H1 (cell line): Measurements from ENCODE around the gene COX10. TPM values are rescaled to one million over a fixed set of nuclear protein-coding genes. Genes with fewer than 3 reads are reported as not detected.

Experiments used
- CTCF ChIA-PET: fragments of 300-600 bp; sonication (Branson Sonifier 250); formaldehyde crosslinking; loops from one replicate; lab custom pipeline; 2021; ENCODE audit not compliant: partially characterized antibody; lab: Charles Lee
- POLR2A ChIA-PET: fragments of 300-600 bp; sonication (Branson Sonifier 250); formaldehyde crosslinking; loops from one replicate; lab custom pipeline; 2021; ENCODE audit warnings: inconsistent platforms; ENCODE audit not compliant: partially characterized antibody; lab: Charles Lee
- DNase-seq, 2 experiments: peaks; one replicate each; pipeline versions ENCODE4 v3.0.0 to v3.0.0-alpha.2; 2010 to 2022; ENCODE audit warnings: low spot score in 2 of 2, low read depth in 1 of 2, mixed read lengths in 1 of 2
- FAIRE-seq: peaks from 2 replicates; lab custom pipeline; 2011; peaks lifted over from hg19 to GRCh38; lab: Jason Lieb, UNC
- H2AFZ ChIP-seq: 2 replicates; pipeline ENCODE4 v1.8.1; 2012; ENCODE audit warnings: low read length, inconsistent platforms
- H2AK5ac ChIP-seq: 2 replicates; pipeline ENCODE4 v1.6.1; 2013; ENCODE audit warnings: low read depth, low read length
- H2BK120ac ChIP-seq: replicated peaks from 2 replicates; pipeline ENCODE3; 2013; ENCODE audit warnings: low read depth, low read length, inconsistent platforms
- H2BK12ac ChIP-seq: 2 replicates; pipeline ENCODE4 v1.6.1; 2013; ENCODE audit warnings: low read depth, low read length
- H2BK15ac ChIP-seq: 2 replicates; pipeline ENCODE4 v1.6.1; 2013; ENCODE audit warnings: low read length
- H2BK20ac ChIP-seq: 2 replicates; pipeline ENCODE4 v1.6.1; 2013; ENCODE audit warnings: low read length
- H2BK5ac ChIP-seq: 2 replicates; pipeline ENCODE4 v1.6.1; 2013; ENCODE audit warnings: low read depth, low read length
- H3K14ac ChIP-seq: 2 replicates; pipeline ENCODE4 v1.6.1; 2013; ENCODE audit warnings: inconsistent platforms; ENCODE audit not compliant: insufficient read length
- H3K18ac ChIP-seq: 2 replicates; pipeline ENCODE4 v1.6.1; 2013; ENCODE audit warnings: low read length; ENCODE audit errors: extremely low read depth
- H3K23ac ChIP-seq: 2 replicates; pipeline ENCODE4 v1.6.1; 2013; ENCODE audit warnings: inconsistent platforms; ENCODE audit not compliant: insufficient read length
- H3K23me2 ChIP-seq: 2 replicates; pipeline ENCODE4 v1.6.1; 2013; ENCODE audit warnings: low read depth, low read length
- H3K27ac ChIP-seq: 2 replicates; pipeline ENCODE4 v1.6.1; 2011; ENCODE audit warnings: low read depth, low read length, inconsistent platforms
- H3K27me3 ChIP-seq, 4 experiments: replicated peaks in 1 of 4; 1 replicate in 1 of 4; 2 replicates in 3 of 4; pipeline versions ENCODE4 v1.6.1 to v1.8.1; 2011 to 2013; ENCODE audit warnings: low read length in 3 of 4, mild to moderate bottlenecking in 3 of 4, inconsistent platforms in 2 of 4, mixed read lengths in 2 of 4, moderate library complexity in 1 of 4; ENCODE audit not compliant: control insufficient read depth in 3 of 4, insufficient read depth in 3 of 4; ENCODE audit errors: extremely low read depth in 1 of 4
- H3K36me3 ChIP-seq, 4 experiments: 2 replicates each; pipeline versions ENCODE4 v1.6.1 to v1.8.1; 2011 to 2013; ENCODE audit warnings: mild to moderate bottlenecking in 4 of 4, low read length in 3 of 4, moderate library complexity in 2 of 4, control low read depth in 1 of 4, inconsistent platforms in 1 of 4; ENCODE audit not compliant: insufficient read depth in 4 of 4, control insufficient read depth in 2 of 4
- H3K4ac ChIP-seq: replicated peaks from 2 replicates; pipeline ENCODE3; 2013; ENCODE audit warnings: low read length, low read depth, mixed read lengths, inconsistent platforms; ENCODE audit not compliant: insufficient read length
- H3K4me1 ChIP-seq, 4 experiments: replicated peaks in 1 of 4; 1 replicate in 1 of 4; 2 replicates in 3 of 4; pipeline versions ENCODE4 v1.6.1 to v1.8.1; 2011 to 2013; ENCODE audit warnings: low read length in 3 of 4, inconsistent platforms in 2 of 4, mixed read lengths in 1 of 4; ENCODE audit not compliant: insufficient read depth in 4 of 4, control insufficient read depth in 3 of 4
- H3K4me2 ChIP-seq, 2 experiments: 2 replicates each; pipeline versions ENCODE4 v1.6.1 to v1.8.1; 2011 to 2013; ENCODE audit warnings: low read depth in 2 of 2, low read length in 2 of 2, control low read depth in 1 of 2, inconsistent platforms in 1 of 2, mild to moderate bottlenecking in 1 of 2; ENCODE audit not compliant: insufficient read depth in 1 of 2
- H3K4me3 ChIP-seq, 4 experiments: fragments of 200-600, 300-600 bp in 1 of 4; sonication (generic), shearing (Covaris generic), sonication (Bioruptor Twin) in 1 of 4; 2 replicates each; pipeline versions ENCODE4 v1.5.1 to v1.8.1; 2011 to 2016; ENCODE audit warnings: low read length in 4 of 4, low read depth in 3 of 4, control low read depth in 2 of 4, inconsistent platforms in 2 of 4, mild to moderate bottlenecking in 2 of 4, mixed read lengths in 1 of 4, moderate library complexity in 1 of 4; ENCODE audit not compliant: insufficient read depth in 2 of 4; ENCODE audit errors: extremely low read depth in 1 of 4
- H3K56ac ChIP-seq: replicated peaks from 2 replicates; pipeline ENCODE3; 2013; ENCODE audit warnings: low read depth, mild to moderate bottlenecking, mixed read lengths, low read length, inconsistent platforms; ENCODE audit not compliant: insufficient read length
- H3K79me1 ChIP-seq: 2 replicates; pipeline ENCODE4 v1.6.1; 2013; ENCODE audit warnings: low read depth, low read length, control low read depth
- H3K79me2 ChIP-seq, 2 experiments: 2 replicates each; pipeline versions ENCODE4 v1.6.1 to v1.8.1; 2012 to 2013; ENCODE audit warnings: low read length in 2 of 2, mild to moderate bottlenecking in 2 of 2, inconsistent platforms in 1 of 2; ENCODE audit not compliant: insufficient read depth in 2 of 2, control insufficient read depth in 1 of 2
- H3K9ac ChIP-seq, 4 experiments: replicated peaks in 1 of 4; 1 replicate in 1 of 4; 2 replicates in 3 of 4; pipeline versions ENCODE4 v1.6.1 to v1.8.1; 2011 to 2013; ENCODE audit warnings: low read depth in 3 of 4, low read length in 3 of 4, control low read depth in 2 of 4, mild to moderate bottlenecking in 2 of 4, moderate library complexity in 2 of 4, inconsistent platforms in 1 of 4; ENCODE audit errors: extremely low read depth in 1 of 4
- H3K9me3 ChIP-seq, 2 experiments: 2 replicates each; pipeline versions ENCODE4 v1.6.1 to v1.8.1; 2012 to 2013; ENCODE audit warnings: mild to moderate bottlenecking in 2 of 2, moderate library complexity in 2 of 2, control low read depth in 1 of 2, inconsistent platforms in 1 of 2, low read depth in 1 of 2, low read length in 1 of 2, mixed read lengths in 1 of 2; ENCODE audit not compliant: insufficient read depth in 2 of 2
- H4K20me1 ChIP-seq, 2 experiments: replicated peaks in 1 of 2; 2 replicates each; pipeline versions ENCODE3 to v1.8.1; 2011 to 2013; ENCODE audit warnings: inconsistent platforms in 2 of 2, low read length in 2 of 2, mild to moderate bottlenecking in 1 of 2; ENCODE audit not compliant: insufficient read depth in 2 of 2, control insufficient read depth in 1 of 2
- H4K5ac ChIP-seq: 2 replicates; pipeline ENCODE4 v1.6.1; 2013; ENCODE audit warnings: low read length, low read depth, mixed read lengths, inconsistent platforms; ENCODE audit not compliant: insufficient read length
- H4K8ac ChIP-seq: 2 replicates; pipeline ENCODE4 v1.8.0; 2013; ENCODE audit warnings: mild to moderate bottlenecking, moderate library complexity, low read length, inconsistent platforms; ENCODE audit not compliant: insufficient read depth; ENCODE audit errors: extremely low read depth
- H4K91ac ChIP-seq: replicated peaks from 2 replicates; pipeline ENCODE3; 2013; ENCODE audit warnings: low read length, mixed read lengths, inconsistent platforms; ENCODE audit not compliant: insufficient read length
- NRF1 ChIP-seq: IDR thresholded peaks from 2 replicates; pipeline ENCODE4 v1.6.1; 2011; ENCODE audit warnings: mild to moderate bottlenecking, low read depth, low read length, improper control_type of control experiment
- POLR2AphosphoS5 ChIP-seq: IDR thresholded peaks from 2 replicates; pipeline ENCODE4 v1.6.1; 2011; ENCODE audit warnings: low read depth, low read length
- SIX5 ChIP-seq: IDR thresholded peaks from 2 replicates; pipeline ENCODE4 v1.6.1; 2011; ENCODE audit warnings: mild to moderate bottlenecking, low read depth, low read length
- SRF ChIP-seq: IDR thresholded peaks from 2 replicates; pipeline ENCODE4 v1.6.1; 2011; ENCODE audit warnings: mild to moderate bottlenecking, low read depth, low read length, moderate library complexity
- WGBS, 2 experiments: shearing (Covaris generic) in 1 of 2; methylation state at CpG; one replicate each; pipeline versions ENCODE4 v1.1.6 to v1.1.7; 2013 to 2015; ENCODE audit warnings: low lambda C conversion rate in 2 of 2, mixed read lengths in 2 of 2, inconsistent platforms in 1 of 2, low coverage in 1 of 2, missing lambda C conversion rate in 1 of 2; ENCODE audit not compliant: insufficient replicate concordance in 2 of 2, insufficient coverage in 1 of 2, insufficient read length in 1 of 2; ENCODE audit errors: extremely low coverage in 1 of 2, missing lambda C conversion rate in 1 of 2; 5-methylcytosine and 5-hydroxymethylcytosine counted together
- polyA plus RNA-seq, 7 experiments: library from polyadenylated mRNA; depleted of rRNA in 3 of 7; stranded (reverse) in 5 of 7; unstranded in 2 of 7; fragments of >200 nt in 5 of 7; fragments of 200-250 nt in 2 of 7; gene quantifications; 1 replicate in 5 of 7; 2 replicates in 1 of 7; 4 replicates in 1 of 7; pipeline versions ENCODE4 v1.2.1 to v1.2.3, GENCODE V29; 2011 to 2013; ENCODE audit warnings: missing spikeins in 2 of 7, mixed read lengths in 2 of 7
- total RNA-seq: library from RNA; stranded (reverse); fragmentation: NEBNext Ultra II Directional; extraction: Animal tissue kit (Norgen Biotek cat#: 25700); gene quantifications from 2 replicates; pipeline ENCODE4 v1.2.1, GENCODE V29; 2021

The COX10 gene
- total and polyA plus RNA-seq, 2 of the 8 experiments (the other 6 are each of a cell fraction or from before 2014, with no cell fraction given) = 18.0 to 23.0 TPM

GRCh38 chr17:14144508-14144907 is 75.2 kb downstream of the COX10 start:
- Histone ChIP-seq H3K4me1 (peaks cover 0 to 11% (median 5%) of the 10 kb centered on the region in 4 experiments; a peak in 6 of 7 replicates), H3K9ac (no peak overlapping the region), H3K27ac (no peak overlapping the region), H3K23me2 (no peaks in the 10 kb centered on the region), H3K9me3 (no peaks in the 10 kb centered on the region), H4K20me1 (no peaks in the 10 kb centered on the region), H4K5ac (no peak overlapping the region), H3K79me1 (no peaks in the 10 kb centered on the region; the same call in 1 of the 2 replicates), H2BK120ac (no peak overlapping the region), H3K23ac (no peak overlapping the region), H2AFZ (no peak overlapping the region), H3K27me3 (no peaks in the 10 kb centered on the region), H3K79me2 (peaks cover 0 to 19% of the 10 kb centered on the region in 2 experiments; a peak in 3 of 4 replicates), H2BK15ac (no peak overlapping the region), H3K4ac (no peak overlapping the region), H2AK5ac (no peak overlapping the region), H3K36me3 (no peaks in the 10 kb centered on the region), H3K18ac (no peak overlapping the region), H3K4me3 (no peak overlapping the region), H2BK12ac (no peak overlapping the region), H3K56ac (no peak overlapping the region), H3K14ac (no peak overlapping the region), H4K8ac (no peak overlapping the region), H2BK5ac (no peak overlapping the region), H2BK20ac (no peak overlapping the region), H3K4me2 (no peak overlapping the region; a peak in 1 of 4 replicates), H4K91ac (no peak overlapping the region)
- 88% methylated on average over 4 of the region's 4 CpGs; no CpG with 5 or more reads in 1 of the 2 experiments for WGBS, 2 experiments
- ChIA-PET CTCF (interaction anchor here (0.7 to 1.0 kb wide), 3 partner anchors 153 to 1115 kb away, joined by 3 to 4 read pairs (median 3); no protein-coding TSS in a partner anchor), POLR2A (no interaction called here)
- no peak for DNase-seq
- TF ChIP-seq SIX5 (no peak), POLR2AphosphoS5 (no peak), NRF1 (no peak), SRF (no peak)
- FAIRE-seq = no peak
